IMR-90 (cell line): ENCODE measurements around the gene COG8. TPM values are rescaled to one million over a fixed set of nuclear protein-coding genes. Genes with fewer than 3 reads are reported as not detected.
"Not testable (repeated sequence)": the region's sequence is repeated elsewhere in the genome, so short reads cannot be mapped to it uniquely, and the experiment has no call there.

ENCODE experiments used
- ATAC-seq: fragments of 200-7000 bp; cut with Tn5 transposase; 2 replicates; pipeline ENCODE4 v1.9.1; 2020; ENCODE audit warnings: low read depth, mild to moderate bottlenecking, moderate library complexity
- BruUV-seq: library from RNA; stranded (reverse); fragments of 400-500 nt; replicated peaks from 2 replicates; lab custom pipeline; 2021; lab: Mats Ljungman, UMichigan
- CTCF ChIA-PET: fragments of 300-600 bp; formaldehyde crosslinking; extraction: SDS; loops from one replicate; lab custom pipeline; 2021; ENCODE audit warnings: antibody characterized with exemption; lab: Yijun Ruan, JAX
- POLR2A ChIA-PET: fragments of 300-600 bp; sonication (Branson Sonifier 250); formaldehyde crosslinking; loops from one replicate; lab custom pipeline; 2022; ENCODE audit warnings: antibody characterized with exemption; ENCODE audit not compliant: unreplicated experiment; lab: Charles Lee
- DNase-seq: peaks from one replicate; pipeline ENCODE4 v3.0.0; 2013
- H2AFZ ChIP-seq: replicated peaks from 2 replicates; pipeline ENCODE3; 2013; ENCODE audit warnings: low read length, mild to moderate bottlenecking; ENCODE audit not compliant: poor library complexity
- H2AK5ac ChIP-seq: 2 replicates; pipeline ENCODE4 v1.6.1; 2013; ENCODE audit warnings: low read depth, low read length, inconsistent platforms
- H2AK9ac ChIP-seq: replicated peaks from 2 replicates; pipeline ENCODE3; 2013; ENCODE audit warnings: mild to moderate bottlenecking, low read depth, low read length, moderate library complexity; ENCODE audit not compliant: poor library complexity
- H2BK120ac ChIP-seq: 2 replicates; pipeline ENCODE4 v1.6.1; 2013; ENCODE audit warnings: low read depth, low read length, inconsistent platforms
- H2BK15ac ChIP-seq: 3 replicates; pipeline ENCODE4 v1.6.1; 2013; ENCODE audit warnings: low read depth, low read length, inconsistent platforms
- H2BK20ac ChIP-seq: 2 replicates; pipeline ENCODE4 v1.6.1; 2013; ENCODE audit warnings: low read depth, mild to moderate bottlenecking, inconsistent platforms, low read length, moderate library complexity
- H2BK5ac ChIP-seq: 2 replicates; pipeline ENCODE4 v1.6.1; 2013; ENCODE audit warnings: mild to moderate bottlenecking, low read depth, low read length, inconsistent platforms; ENCODE audit not compliant: poor library complexity, severe bottlenecking
- H3K14ac ChIP-seq: replicated peaks from 2 replicates; pipeline ENCODE4 v1.6.1; 2013; ENCODE audit warnings: low read depth, low read length, inconsistent platforms
- H3K18ac ChIP-seq: 2 replicates; pipeline ENCODE4 v1.6.1; 2013; ENCODE audit warnings: low read depth, low read length, control low read depth
- H3K23ac ChIP-seq: 2 replicates; pipeline ENCODE4 v1.6.1; 2013; ENCODE audit warnings: low read depth, low read length, inconsistent platforms
- H3K27ac ChIP-seq: 2 replicates; pipeline ENCODE4 v1.5.1; 2013; ENCODE audit warnings: mild to moderate bottlenecking, control low read depth, low read length; ENCODE audit not compliant: insufficient read depth
- H3K27me3 ChIP-seq: 2 replicates; pipeline ENCODE4 v1.6.1; 2013; ENCODE audit warnings: low read length; ENCODE audit not compliant: control insufficient read depth, insufficient read depth
- H3K36me3 ChIP-seq: 2 replicates; pipeline ENCODE4 v1.6.1; 2013; ENCODE audit warnings: low read length, mixed read lengths; ENCODE audit not compliant: control insufficient read depth, insufficient read depth
- H3K4ac ChIP-seq: 2 replicates; pipeline ENCODE4 v1.6.1; 2013; ENCODE audit warnings: low read depth, low read length, inconsistent platforms
- H3K4me1 ChIP-seq: 2 replicates; pipeline ENCODE4 v1.6.1; 2013; ENCODE audit warnings: low read length, mixed read lengths; ENCODE audit not compliant: control insufficient read depth, insufficient read depth
- H3K4me2 ChIP-seq: 2 replicates; pipeline ENCODE4 v1.6.1; 2013; ENCODE audit warnings: low read depth, mild to moderate bottlenecking, control low read depth, low read length, moderate library complexity
- H3K4me3 ChIP-seq: 2 replicates; pipeline ENCODE4 v1.5.1; 2013; ENCODE audit warnings: low read depth, mild to moderate bottlenecking, control low read depth, low read length, moderate library complexity; ENCODE audit not compliant: insufficient read depth
- H3K56ac ChIP-seq: 2 replicates; pipeline ENCODE4 v1.6.1; 2013; ENCODE audit warnings: low read length, inconsistent platforms; ENCODE audit not compliant: insufficient read depth; ENCODE audit errors: extremely low read depth
- H3K79me1 ChIP-seq, 2 experiments: 2 replicates each; pipeline ENCODE4 v1.6.1; 2013; ENCODE audit warnings: low read length in 2 of 2, inconsistent platforms in 1 of 2, low read depth in 1 of 2
- H3K9ac ChIP-seq: 2 replicates; pipeline ENCODE4 v1.6.1; 2013; ENCODE audit warnings: low read depth, low read length, control low read depth
- H3K9me1 ChIP-seq: 2 replicates; pipeline ENCODE4 v1.6.1; 2013; ENCODE audit warnings: low read length, inconsistent platforms; ENCODE audit not compliant: insufficient read depth
- H3K9me3 ChIP-seq: 2 replicates; pipeline ENCODE4 v1.6.1; 2013; ENCODE audit warnings: low read length; ENCODE audit not compliant: control insufficient read depth, insufficient read depth
- H4K20me1 ChIP-seq: 2 replicates; pipeline ENCODE4 v1.6.1; 2013; ENCODE audit warnings: low read length, inconsistent platforms; ENCODE audit not compliant: insufficient read depth
- H4K5ac ChIP-seq: 2 replicates; pipeline ENCODE4 v1.6.1; 2013; ENCODE audit warnings: mild to moderate bottlenecking, low read depth, low read length, control low read depth
- H4K8ac ChIP-seq, 2 experiments: 2 replicates each; pipeline ENCODE4 v1.6.1; 2013; ENCODE audit warnings: low read depth in 2 of 2, low read length in 2 of 2, control low read depth in 1 of 2, inconsistent platforms in 1 of 2
- H4K91ac ChIP-seq: 2 replicates; pipeline ENCODE4 v1.6.1; 2013; ENCODE audit warnings: low read depth, low read length, inconsistent platforms; ENCODE audit not compliant: insufficient read depth
- CHD1 ChIP-seq: IDR thresholded peaks from 2 replicates; pipeline ENCODE4 v1.6.1; 2012; ENCODE audit warnings: low read depth, low read length, improper control_type of control experiment
- FOS ChIP-seq: fragments of 150-350 bp; IDR thresholded peaks from 2 replicates; pipeline ENCODE4 v1.6.1; 2016; ENCODE audit warnings: low read depth, low read length
- NFE2L2 ChIP-seq: fragments of 150-350 bp; IDR thresholded peaks from 2 replicates; pipeline ENCODE4 v1.6.1; 2016; ENCODE audit warnings: low read depth, mild to moderate bottlenecking, low read length
- RAD21 ChIP-seq: IDR thresholded peaks from 2 replicates; pipeline ENCODE4 v1.6.1; 2012; ENCODE audit warnings: low read length, improper control_type of control experiment
- RFX5 ChIP-seq: IDR thresholded peaks from 2 replicates; pipeline ENCODE4 v1.8.0; 2012; ENCODE audit warnings: low read depth, mild to moderate bottlenecking, low read length, moderate library complexity
- USF2 ChIP-seq: fragments of 150-350 bp; IDR thresholded peaks from 2 replicates; pipeline ENCODE4 v1.6.1; 2017; ENCODE audit warnings: mild to moderate bottlenecking, antibody characterized with exemption, low read length, low read depth
- WGBS, 2 experiments: methylation state at CpG; one replicate each; pipeline versions ENCODE4 v1.1.5 to v1.1.7; 2013; ENCODE audit warnings: missing lambda C conversion rate in 2 of 2; ENCODE audit not compliant: insufficient read length in 1 of 2; ENCODE audit errors: extremely low coverage in 2 of 2; 5-methylcytosine and 5-hydroxymethylcytosine counted together
- dilution Hi-C: fragments of 300-500 bp; cut with HindIII; formaldehyde crosslinking; loops from one replicate; pipeline ENCODE4 v1.14.3; 2018; ENCODE audit warnings: low sequenced_read_pairs; ENCODE audit not compliant: unreplicated experiment
- in situ Hi-C: fragments of 300-500 bp; cut with MboI; formaldehyde crosslinking; loops from 3 replicates; pipeline ENCODE4 v1.14.3; 2019; ENCODE audit warnings: low sequenced_read_pairs, inconsistent platforms, mixed read lengths
- intact Hi-C: fragments of 100-400 bp; cut with micrococcal nuclease; formaldehyde crosslinking; loops from 2 replicates; pipeline ENCODE4 v1.10.0; 2022
- polyA plus RNA-seq, 3 experiments: library from polyadenylated mRNA; depleted of rRNA; stranded (reverse); fragments of >200 nt; gene quantifications; 2 replicates each; pipeline ENCODE4 v1.2.3, GENCODE V29; 2012; ENCODE audit warnings: low replicate concordance in 1 of 3
- total RNA-seq: library from RNA; depleted of rRNA; stranded (reverse); fragments of >200 nt; gene quantifications from 2 replicates; pipeline ENCODE4 v1.2.3, GENCODE V29; 2012

The COG8 gene
- total and polyA plus RNA-seq, 2 of the 4 experiments (the other 2 are of a cell fraction): 23.4 to 26.2 TPM

- H3K56ac ChIP-seq: no peak overlapping the region
- H3K18ac ChIP-seq: no peak overlapping the region; the same call in 1 of the 2 replicates
- no peak overlapping the region for H4K91ac ChIP-seq
- no peak overlapping the region; the same call in 1 of the 2 replicates for H4K5ac ChIP-seq
- H2BK15ac ChIP-seq: no peak overlapping the region
- TF ChIP-seq RFX5: no peak
- no peak for TF ChIP-seq USF2
- TF ChIP-seq FOS: no peak
- no peak for TF ChIP-seq RAD21
- TF ChIP-seq CHD1: no peak
- TF ChIP-seq NFE2L2: no peak
- H3K4ac ChIP-seq: no peak overlapping the region
- CTCF ChIA-PET: interaction anchor here (0.6 kb wide), 1 partner anchor 130 kb away, joined by 3 read pairs; no protein-coding TSS in a partner anchor
- no peak overlapping the region for H3K14ac ChIP-seq
- H3K27me3 ChIP-seq: no peaks in the 10 kb centered on the region
- no peak overlapping the region for H3K9ac ChIP-seq
- H2AK5ac ChIP-seq: no peak overlapping the region
- intact Hi-C loops (no loop called here), in situ Hi-C loops (no loop called here), dilution Hi-C loops (no loop called here)
- H4K20me1 ChIP-seq: no peaks in the 10 kb centered on the region
- DNase-seq: no peak
- peaks cover 2 to 57% of the 10 kb centered on the region in 2 experiments; a peak in 3 of 4 replicates for H3K79me1 ChIP-seq
- WGBS, 2 experiments: 93% methylated on average over 3 of the region's 3 CpGs; no CpG with 5 or more reads in 1 of the 2 experiments
- H3K9me3 ChIP-seq: no peaks in the 10 kb centered on the region
- H3K4me2 ChIP-seq: no peak overlapping the region
- no peak overlapping the region for H3K27ac ChIP-seq
- no peak for ATAC-seq
- POLR2A ChIA-PET: no interaction called here
- H2AFZ ChIP-seq: no peak overlapping the region
- H3K4me1 ChIP-seq: peaks cover 4% of the 10 kb centered on the region
- H2BK20ac ChIP-seq: no peak overlapping the region
- H3K23ac ChIP-seq: no peak overlapping the region
- no peak overlapping the region for H3K4me3 ChIP-seq
- H3K36me3 ChIP-seq: peaks cover 7% of the 10 kb centered on the region
- peaks cover 4% of the 10 kb centered on the region; the same call in 1 of the 2 replicates for H3K9me1 ChIP-seq
- no TSS peak for BruUV-seq
- H2BK5ac ChIP-seq: peak overlapping the region; percentile 17
- H4K8ac ChIP-seq: no peak overlapping the region
- H2BK120ac ChIP-seq: no peak overlapping the region
- H2AK9ac ChIP-seq: no peak overlapping the region
These were observed 46.0 kb downstream of the COG8 start for GRCh38 chr16:69293401-69293800.

- H3K14ac ChIP-seq, intact Hi-C loops, in situ Hi-C loops, ATAC-seq, DNase-seq, H2AK9ac ChIP-seq, H3K56ac ChIP-seq, H3K27me3 ChIP-seq, H3K4me2 ChIP-seq, BruUV-seq, H4K5ac ChIP-seq, H3K9ac ChIP-seq, H2AK5ac ChIP-seq, H3K36me3 ChIP-seq, H3K4me3 ChIP-seq, H2BK120ac ChIP-seq, H2BK15ac ChIP-seq, H4K20me1 ChIP-seq, H3K27ac ChIP-seq, H3K18ac ChIP-seq, H2BK20ac ChIP-seq, H3K9me1 ChIP-seq, H3K9me3 ChIP-seq, H3K23ac ChIP-seq, H2BK5ac ChIP-seq, H4K91ac ChIP-seq, H3K4me1 ChIP-seq, POLR2A ChIA-PET, dilution Hi-C loops, H4K8ac ChIP-seq, H2AFZ ChIP-seq, H3K4ac ChIP-seq: not testable (repeated sequence)
- 100% methylated on average over 1 of the region's 9 CpGs; no CpG with 5 or more reads in 1 of the 2 experiments for WGBS, 2 experiments
- CTCF ChIA-PET: interaction anchor here (0.6 kb wide), 1 partner anchor 82 kb away, joined by 4 read pairs; no protein-coding TSS in a partner anchor
- peaks cover 10 to 54% of the 10 kb centered on the region in 2 experiments for H3K79me1 ChIP-seq
These were observed 47.7 kb downstream of the COG8 start for GRCh38 chr16:69291657-69292056.
